Activated naive CD4-positive, alpha-beta T cell treated with anti-CD3 and anti-CD28 coated beads, Interleukin-2, amount 50 U/mL, for 16 hours (primary cell): Measurements from ENCODE around the gene NR1D2.
A peak's percentile ranks its signal among the peaks of the same experiment; 100 is the strongest.

ENCODE experiments used
- DNase-seq: peaks from one replicate; pipeline ENCODE4 v3.0.0-alpha.2; 2020

Gene NR1D2

GRCh38 chr3:23932571-23932970 is 12.5 kb upstream of the NR1D2 start:
- no peak for DNase-seq

GRCh38 chr3:23934253-23934652 is 10.8 kb upstream of the NR1D2 start:
- no peak for DNase-seq

GRCh38 chr3:23937296-23937695 is 7.8 kb upstream of the NR1D2 start:
- no peak for DNase-seq

- no peak for DNase-seq
Measured at GRCh38 chr3:23938688-23939087, 6.4 kb upstream of the NR1D2 start.

GRCh38 chr3:23940775-23941174 is 4.3 kb upstream of the NR1D2 start:
- DNase-seq = no peak

GRCh38 chr3:23941440-23941839 is 3.6 kb upstream of the NR1D2 start:
- DNase-seq = no peak

GRCh38 chr3:23942546-23942945 is 2.5 kb upstream of the NR1D2 start:
- DNase-seq = no peak

GRCh38 chr3:23944007-23944783 is 891 bp upstream of the NR1D2 start:
- no peak for DNase-seq

- DNase-seq = no peak
Measured at GRCh38 chr3:23945663-23945912, 502 bp downstream of the NR1D2 start.

- peak; percentile 98 for DNase-seq
Measured at GRCh38 chr3:23945913-23946687, 1.0 kb downstream of the NR1D2 start.

- no peak for DNase-seq
Measured at GRCh38 chr3:23948761-23949160, 3.7 kb downstream of the NR1D2 start.

- no peak for DNase-seq
Measured at GRCh38 chr3:23949784-23950183, 4.7 kb downstream of the NR1D2 start.

- DNase-seq = no peak
Measured at GRCh38 chr3:23950293-23950692, 5.2 kb downstream of the NR1D2 start.

- no peak for DNase-seq
Measured at GRCh38 chr3:23952646-23953045, 7.6 kb downstream of the NR1D2 start.

GRCh38 chr3:23953523-23953922 is 8.4 kb downstream of the NR1D2 start:
- DNase-seq = no peak

- DNase-seq = no peak
Measured at GRCh38 chr3:23954144-23954543, 9.1 kb downstream of the NR1D2 start.

GRCh38 chr3:23956701-23957100 is 11.6 kb downstream of the NR1D2 start:
- DNase-seq = no peak

- no peak for DNase-seq
Measured at GRCh38 chr3:23959135-23959900, 14.2 kb downstream of the NR1D2 start.

GRCh38 chr3:23960649-23961048 is 15.6 kb downstream of the NR1D2 start:
- no peak for DNase-seq

GRCh38 chr3:23961066-23961465 is 16.0 kb downstream of the NR1D2 start:
- DNase-seq = no peak

- DNase-seq = no peak
Measured at GRCh38 chr3:23961913-23962312, 16.8 kb downstream of the NR1D2 start.

- no peak for DNase-seq
Measured at GRCh38 chr3:23964537-23965235, 19.6 kb downstream of the NR1D2 start.

GRCh38 chr3:23966328-23966727 is 21.2 kb downstream of the NR1D2 start:
- no peak for DNase-seq
